ENCODE data around the gene SPDYE4. TPM values are rescaled to one million over a fixed set of nuclear protein-coding genes. Genes with fewer than 3 reads are reported as not detected.

Gene SPDYE4
- total RNA-seq, 4 donors from 2014 or later: not detected

DNA sequence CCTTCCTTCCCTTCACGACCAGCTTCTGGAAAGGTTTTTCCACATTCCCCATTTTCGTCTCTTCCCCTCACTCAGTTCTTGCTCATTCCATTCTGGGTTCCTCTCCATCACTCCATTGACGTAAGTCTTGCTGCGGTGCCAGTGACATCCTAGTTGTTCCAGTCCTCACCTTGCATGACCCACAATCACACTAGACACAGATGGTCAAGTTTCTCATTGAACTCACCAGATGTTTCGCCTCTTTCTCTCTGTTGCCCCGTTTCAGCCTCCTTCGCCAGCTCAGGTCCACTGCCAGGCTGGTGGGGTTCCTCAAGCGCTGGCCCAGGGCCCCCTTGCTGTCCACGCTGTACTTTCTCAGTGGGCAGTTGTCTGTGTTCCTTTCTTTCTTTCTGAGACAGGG lies 57.1 kb downstream of the SPDYE4 start:
- TF ChIP-seq, protein P1, sequence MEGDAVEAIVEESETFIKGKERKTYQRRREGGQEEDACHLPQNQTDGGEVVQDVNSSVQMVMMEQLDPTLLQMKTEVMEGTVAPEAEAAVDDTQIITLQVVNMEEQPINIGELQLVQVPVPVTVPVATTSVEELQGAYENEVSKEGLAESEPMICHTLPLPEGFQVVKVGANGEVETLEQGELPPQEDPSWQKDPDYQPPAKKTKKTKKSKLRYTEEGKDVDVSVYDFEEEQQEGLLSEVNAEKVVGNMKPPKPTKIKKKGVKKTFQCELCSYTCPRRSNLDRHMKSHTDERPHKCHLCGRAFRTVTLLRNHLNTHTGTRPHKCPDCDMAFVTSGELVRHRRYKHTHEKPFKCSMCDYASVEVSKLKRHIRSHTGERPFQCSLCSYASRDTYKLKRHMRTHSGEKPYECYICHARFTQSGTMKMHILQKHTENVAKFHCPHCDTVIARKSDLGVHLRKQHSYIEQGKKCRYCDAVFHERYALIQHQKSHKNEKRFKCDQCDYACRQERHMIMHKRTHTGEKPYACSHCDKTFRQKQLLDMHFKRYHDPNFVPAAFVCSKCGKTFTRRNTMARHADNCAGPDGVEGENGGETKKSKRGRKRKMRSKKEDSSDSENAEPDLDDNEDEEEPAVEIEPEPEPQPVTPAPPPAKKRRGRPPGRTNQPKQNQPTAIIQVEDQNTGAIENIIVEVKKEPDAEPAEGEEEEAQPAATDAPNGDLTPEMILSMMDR (IDR thresholded peaks at IDR 0.05; ENCODE audit: low read depth): no peak

Other genes starting within 250 kb of the SPDYE4 start
- 10 to 100 TPM; 39.8 to 70.6 (median 47.9) TPM for gene MYH10, start 127.8 kb downstream of the SPDYE4 start, total RNA-seq
- not detected for gene CCDC42, start 13.7 kb downstream of the SPDYE4 start, total RNA-seq
- gene MFSD6L, start 40.8 kb upstream of the SPDYE4 start, total RNA-seq: under 1 TPM in 2 of 4 donors, not detected in 2; 0.17 to 0.22 TPM
- 1 to 10 TPM; 2.0 to 3.7 (median 2.4) TPM for gene PIK3R6, start 109.1 kb upstream of the SPDYE4 start, total RNA-seq
- gene PIK3R5, start 207.2 kb upstream of the SPDYE4 start, total RNA-seq: 10 to 100 TPM; 12.2 to 56.9 (median 25.5) TPM

Data from subcutaneous adipose tissue (tissue), 4 donors.